HEK293 (cell line): ENCODE results near the gene CAPZB.

ENCODE experiments used
- PATZ1 ChIP-seq: fragments of 450-650 bp; formaldehyde crosslinking; IDR thresholded peaks from 2 replicates; pipeline ENCODE4 v1.5.1; 2016; ENCODE audit warnings: missing biosample characterization, missing genetic modification characterization
- ZNF2 ChIP-seq: fragments of 450-650 bp; formaldehyde crosslinking; IDR thresholded peaks from 2 replicates; pipeline ENCODE4 v1.5.1; 2016; ENCODE audit warnings: missing biosample characterization, missing genetic modification characterization
- ZNF214 ChIP-seq: fragments of 450-650 bp; formaldehyde crosslinking; IDR thresholded peaks from 2 replicates; pipeline ENCODE4 v1.5.1; 2017; ENCODE audit warnings: missing biosample characterization, mild to moderate bottlenecking, missing genetic modification characterization, borderline replicate concordance
- ZNF658 ChIP-seq: fragments of 450-650 bp; formaldehyde crosslinking; IDR thresholded peaks from 2 replicates; pipeline ENCODE4; 2016; ENCODE audit warnings: missing biosample characterization, missing genetic modification characterization
- TF ChIP-seq, protein P1 (sequence below): fragments of 450-650 bp; formaldehyde crosslinking; IDR thresholded peaks from 2 replicates; pipeline ENCODE4 v1.5.1; 2016; ENCODE audit warnings: missing biosample characterization, missing genetic modification characterization
- TF ChIP-seq, protein P2 (sequence below): fragments of 450-650 bp; formaldehyde crosslinking; IDR thresholded peaks from 2 replicates; pipeline ENCODE4 v1.5.1; 2016; ENCODE audit warnings: missing biosample characterization, missing genetic modification characterization, borderline replicate concordance

DNA sequence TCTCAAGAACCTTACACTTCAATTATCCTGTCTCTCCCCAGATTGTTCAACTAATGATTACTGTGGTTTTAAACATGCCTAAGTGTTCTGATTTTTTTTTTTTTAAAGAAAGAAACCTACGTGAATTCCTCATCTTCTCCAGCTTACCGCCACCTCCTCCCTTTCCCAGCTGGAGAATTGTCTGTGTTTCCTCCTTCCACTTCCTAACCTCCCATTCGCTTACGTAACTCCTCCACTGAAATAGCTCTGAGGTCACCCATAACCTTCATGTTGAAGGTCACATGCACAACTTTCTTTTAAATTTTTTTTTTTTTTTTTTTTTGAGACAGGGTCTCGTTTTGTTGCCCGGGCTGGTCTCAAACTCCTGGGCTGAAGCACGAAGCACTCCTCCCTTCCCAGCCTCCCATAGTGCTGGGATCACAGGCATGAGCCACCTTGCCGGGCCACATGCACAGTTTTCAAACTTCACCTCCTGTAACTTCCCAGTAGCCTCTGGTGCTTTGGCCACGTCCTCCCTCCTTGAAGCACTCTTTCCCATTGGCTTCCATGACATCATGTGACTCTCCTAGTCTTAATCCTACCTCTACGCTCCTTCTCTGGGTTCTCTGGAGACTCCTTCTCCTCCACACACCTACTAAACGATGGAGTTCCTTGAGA lies 9.8 kb upstream of the CAPZB start:
- TF ChIP-seq, protein P1, sequence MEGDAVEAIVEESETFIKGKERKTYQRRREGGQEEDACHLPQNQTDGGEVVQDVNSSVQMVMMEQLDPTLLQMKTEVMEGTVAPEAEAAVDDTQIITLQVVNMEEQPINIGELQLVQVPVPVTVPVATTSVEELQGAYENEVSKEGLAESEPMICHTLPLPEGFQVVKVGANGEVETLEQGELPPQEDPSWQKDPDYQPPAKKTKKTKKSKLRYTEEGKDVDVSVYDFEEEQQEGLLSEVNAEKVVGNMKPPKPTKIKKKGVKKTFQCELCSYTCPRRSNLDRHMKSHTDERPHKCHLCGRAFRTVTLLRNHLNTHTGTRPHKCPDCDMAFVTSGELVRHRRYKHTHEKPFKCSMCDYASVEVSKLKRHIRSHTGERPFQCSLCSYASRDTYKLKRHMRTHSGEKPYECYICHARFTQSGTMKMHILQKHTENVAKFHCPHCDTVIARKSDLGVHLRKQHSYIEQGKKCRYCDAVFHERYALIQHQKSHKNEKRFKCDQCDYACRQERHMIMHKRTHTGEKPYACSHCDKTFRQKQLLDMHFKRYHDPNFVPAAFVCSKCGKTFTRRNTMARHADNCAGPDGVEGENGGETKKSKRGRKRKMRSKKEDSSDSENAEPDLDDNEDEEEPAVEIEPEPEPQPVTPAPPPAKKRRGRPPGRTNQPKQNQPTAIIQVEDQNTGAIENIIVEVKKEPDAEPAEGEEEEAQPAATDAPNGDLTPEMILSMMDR (tag by site-specific recombination): no peak
- TF ChIP-seq, protein P2, sequence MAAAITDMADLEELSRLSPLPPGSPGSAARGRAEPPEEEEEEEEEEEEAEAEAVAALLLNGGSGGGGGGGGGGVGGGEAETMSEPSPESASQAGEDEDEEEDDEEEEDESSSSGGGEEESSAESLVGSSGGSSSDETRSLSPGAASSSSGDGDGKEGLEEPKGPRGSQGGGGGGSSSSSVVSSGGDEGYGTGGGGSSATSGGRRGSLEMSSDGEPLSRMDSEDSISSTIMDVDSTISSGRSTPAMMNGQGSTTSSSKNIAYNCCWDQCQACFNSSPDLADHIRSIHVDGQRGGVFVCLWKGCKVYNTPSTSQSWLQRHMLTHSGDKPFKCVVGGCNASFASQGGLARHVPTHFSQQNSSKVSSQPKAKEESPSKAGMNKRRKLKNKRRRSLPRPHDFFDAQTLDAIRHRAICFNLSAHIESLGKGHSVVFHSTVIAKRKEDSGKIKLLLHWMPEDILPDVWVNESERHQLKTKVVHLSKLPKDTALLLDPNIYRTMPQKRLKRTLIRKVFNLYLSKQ (tag by site-specific recombination): no peak
- TF ChIP-seq PATZ1 (tag by site-specific recombination): no peak
- no peak for TF ChIP-seq ZNF658 (tag by site-specific recombination)
- TF ChIP-seq ZNF2 (tag by site-specific recombination): no peak
- no peak for TF ChIP-seq ZNF214
